ENCODE results near the gene RGS3. TPM values are rescaled to one million over a fixed set of nuclear protein-coding genes. Genes with fewer than 3 reads are reported as not detected.
"Not testable (repeated sequence)": the region's sequence is repeated elsewhere in the genome, so short reads cannot be mapped to it uniquely, and the experiment has no call there.

RGS3 gene
- total RNA-seq, 2 experiments from 2014 or later, result 116 to 122 TPM

DNA sequence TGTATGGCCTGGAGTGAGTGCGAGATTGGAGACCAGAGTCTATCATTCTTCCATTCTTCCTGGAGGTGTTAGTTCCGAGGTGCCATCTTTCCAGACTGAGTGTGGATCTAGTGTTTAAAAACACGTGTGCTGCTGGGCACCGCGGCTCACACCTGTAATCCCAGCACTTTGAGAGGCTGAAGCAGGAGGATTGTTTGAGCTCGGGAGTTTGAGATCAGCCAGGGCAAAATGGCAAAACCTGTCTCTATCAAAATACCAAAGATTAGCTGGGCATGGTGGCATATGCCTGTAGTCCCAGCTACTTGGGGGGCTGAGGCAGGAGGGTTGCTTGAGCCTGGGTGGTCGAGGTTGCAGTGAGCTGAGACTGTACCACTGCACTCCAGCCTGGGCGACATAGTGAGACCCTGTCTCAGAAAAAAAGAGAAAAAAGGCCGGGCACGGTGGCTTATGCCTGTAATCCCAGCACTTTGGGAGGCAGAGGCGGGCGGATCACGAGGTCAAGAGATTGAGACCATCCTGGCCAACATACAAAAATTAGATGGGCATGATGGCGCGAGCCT lies 176.0 kb downstream of the RGS3 start:
- CTCF ChIA-PET, result interaction anchor here (0.6 to 1.6 kb wide), 3 partner anchors 16 to 131 kb away, joined by 3 read pairs; no protein-coding TSS in a partner anchor
- POLR2A ChIA-PET, result not testable (repeated sequence)

DNA sequence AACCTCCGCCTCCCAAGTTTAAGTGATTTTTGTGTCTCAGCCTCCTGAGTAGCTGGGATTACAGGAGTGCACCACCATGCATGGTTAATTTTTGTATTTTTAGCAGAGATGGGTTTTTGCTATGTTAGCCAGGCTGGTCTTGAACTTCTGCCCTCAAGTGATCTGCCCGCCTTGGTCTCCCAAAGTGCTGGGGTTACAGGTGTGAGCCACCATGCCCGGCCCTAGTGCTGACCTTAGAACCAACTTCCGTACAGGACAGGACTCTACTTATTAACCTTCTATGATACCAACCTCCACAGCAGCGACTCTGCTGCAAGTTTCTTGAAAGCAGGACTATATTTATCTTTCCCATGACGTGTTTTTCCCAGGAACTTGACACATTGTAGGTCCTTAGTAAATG lies 176.9 kb downstream of the RGS3 start:
- POLR2A ChIA-PET, result no interaction called here
- CTCF ChIA-PET, result interaction anchor here (0.6 to 1.6 kb wide), 4 partner anchors 15 to 132 kb away, joined by 3 read pairs; no protein-coding TSS in a partner anchor

DNA sequence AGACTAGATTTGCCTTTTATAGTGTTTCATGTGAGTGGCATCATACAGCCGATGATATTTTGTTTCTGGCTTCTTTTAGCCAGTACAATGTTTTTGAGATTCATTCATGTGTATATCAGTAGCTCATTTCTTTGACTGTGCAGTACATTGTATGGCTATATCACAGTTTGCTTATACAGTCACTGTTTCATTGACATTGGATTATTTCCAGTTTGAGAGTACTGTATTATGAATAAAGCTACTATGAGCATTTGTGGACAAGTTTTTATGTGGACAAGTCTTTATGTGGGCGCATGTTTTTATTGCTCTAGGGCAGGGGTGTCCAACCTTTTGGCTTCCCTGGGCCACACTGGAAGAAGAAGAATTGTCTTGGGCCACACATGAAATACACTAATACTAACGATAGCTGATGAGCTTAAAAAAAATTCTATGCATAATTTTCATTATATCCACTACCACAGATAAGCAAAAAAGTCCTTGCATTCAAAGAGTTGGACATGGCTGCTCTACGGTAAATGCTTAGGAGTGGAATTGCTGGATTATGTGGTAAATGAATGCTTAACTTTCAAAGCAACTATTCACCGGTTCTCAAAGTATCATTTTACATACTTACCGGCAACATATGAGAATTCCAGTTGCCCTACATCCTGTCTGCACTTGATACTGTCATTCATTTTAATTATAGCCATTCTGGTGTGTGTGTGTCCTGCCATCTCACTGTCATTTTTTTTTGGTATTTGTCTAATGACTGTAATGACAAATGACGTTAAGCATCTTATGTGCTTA lies 177.8 kb downstream of the RGS3 start:
- CTCF ChIA-PET, result interaction anchor here (0.6 to 1.6 kb wide), 2 partner anchors 14 to 47 kb away, joined by 3 read pairs; no protein-coding TSS in a partner anchor
- POLR2A ChIA-PET, result no interaction called here

DNA sequence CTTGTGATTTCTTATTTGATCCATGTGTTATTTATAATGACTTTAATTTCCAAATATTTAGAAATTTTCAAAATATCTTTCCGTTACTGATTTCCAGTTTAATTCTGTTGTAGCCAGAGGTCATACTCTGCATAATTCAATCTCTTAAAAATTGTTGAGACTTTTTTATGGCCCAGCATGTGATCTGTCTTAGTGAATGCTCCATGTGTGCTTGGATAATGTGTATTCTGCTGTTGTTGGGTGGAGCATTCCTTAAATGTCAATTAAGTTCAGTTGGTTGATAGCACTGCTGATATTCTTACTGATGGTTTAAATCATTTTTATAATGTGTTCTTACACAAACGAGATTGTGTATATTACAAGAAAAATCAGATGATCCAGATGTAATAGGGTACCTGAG lies 180.8 kb downstream of the RGS3 start:
- ChIA-PET POLR2A (no interaction called here), CTCF (no interaction called here)

DNA sequence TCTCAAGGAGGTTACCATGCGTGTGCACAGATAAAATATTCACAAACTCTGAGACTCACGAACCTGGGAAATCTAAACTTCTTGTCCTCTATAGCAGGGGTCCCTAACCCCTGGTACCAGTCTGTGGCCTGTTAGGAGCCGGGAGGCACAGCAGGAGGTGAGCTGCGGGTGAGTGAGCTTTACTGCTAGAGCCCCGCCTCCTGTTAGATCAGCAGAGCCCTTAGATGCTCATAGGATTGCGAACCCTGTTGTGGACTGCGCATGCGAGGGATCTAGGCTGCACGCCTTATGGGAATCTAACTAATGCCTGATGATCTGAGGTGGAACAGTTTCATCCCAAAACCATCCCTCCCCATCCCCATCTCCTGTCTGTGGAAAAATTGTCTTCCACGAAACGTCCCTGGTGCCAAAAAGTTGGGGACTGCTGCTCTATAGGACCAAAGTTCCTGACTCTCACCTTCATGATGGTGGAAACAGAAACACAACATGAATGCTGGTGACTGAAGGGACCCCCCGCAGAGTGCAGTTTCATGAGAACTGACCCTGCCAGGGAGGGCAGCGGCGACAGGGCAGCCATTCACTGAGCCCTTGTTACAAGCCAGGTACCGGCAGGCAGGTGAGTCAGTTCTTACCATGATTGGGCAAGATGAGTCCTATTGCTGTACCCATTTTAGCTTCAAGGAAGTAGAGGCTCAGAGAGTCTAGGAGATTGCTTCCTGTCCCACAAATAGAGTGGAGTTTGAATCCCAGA lies 181.9 kb downstream of the RGS3 start:
- ChIA-PET POLR2A (no interaction called here), CTCF (interaction anchor here (0.7 kb wide), 1 partner anchor 54 kb away, joined by 4 read pairs; no protein-coding TSS in a partner anchor)

DNA sequence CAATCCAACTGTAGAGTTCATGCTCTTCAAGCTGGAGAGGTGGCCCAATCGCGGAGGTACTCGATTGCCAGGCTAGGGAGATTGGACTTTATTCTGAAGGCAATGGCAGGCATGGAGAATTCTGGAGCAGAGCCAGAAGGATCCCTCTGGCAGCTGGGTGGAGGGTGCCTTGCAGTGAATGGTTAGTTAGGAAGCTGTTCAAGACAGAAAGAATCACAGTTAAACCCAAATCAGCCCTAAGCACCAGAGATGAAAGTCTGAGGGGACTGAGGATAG lies 182.4 kb downstream of the RGS3 start:
- CTCF ChIA-PET, result interaction anchor here (0.6 kb wide), 1 partner anchor 268 kb away, joined by 4 read pairs; no protein-coding TSS in a partner anchor
- POLR2A ChIA-PET, result no interaction called here

DNA sequence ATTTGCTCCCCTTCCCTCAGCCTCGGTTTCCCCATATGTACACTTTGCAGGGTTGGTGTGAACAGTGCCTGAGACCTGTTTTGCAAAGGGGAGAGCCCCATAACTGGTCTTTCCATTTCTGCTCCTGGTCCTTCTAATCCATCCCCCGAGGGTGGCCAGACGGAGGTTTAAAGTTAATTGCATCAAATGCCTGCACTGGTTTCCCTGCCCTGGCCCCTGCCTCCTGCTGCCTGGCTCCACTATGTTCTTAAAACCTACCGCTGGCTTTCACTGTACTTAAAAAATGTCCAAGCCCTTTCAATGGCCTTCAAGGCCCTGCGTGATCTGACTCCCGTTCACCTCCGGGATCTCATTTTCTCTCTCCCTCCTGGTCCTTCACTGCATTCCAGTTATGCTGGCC lies 183.0 kb downstream of the RGS3 start:
- POLR2A ChIA-PET, result no interaction called here

More for the DNA sequence above, 183.0 kb downstream of the RGS3 start:
- CTCF ChIA-PET, result interaction anchor here (0.6 kb wide), 1 partner anchor 269 kb away, joined by 4 read pairs; no protein-coding TSS in a partner anchor

Other genes with a start within 250 kb of the RGS3 start
- 10 to 100 TPM; 32.6 to 32.8 TPM for gene FKBP15, start 242.4 kb upstream of the RGS3 start, total RNA-seq
- gene SLC31A1, start 242.2 kb upstream of the RGS3 start, total RNA-seq, result 10 to 100 TPM; 16.0 to 16.5 TPM
- 10 to 100 TPM; 44.5 to 50.0 TPM for gene CDC26, start 188.2 kb upstream of the RGS3 start, total RNA-seq
- 10 to 100 TPM; 68.8 to 72.4 TPM for gene PRPF4, start 188.1 kb upstream of the RGS3 start, total RNA-seq
- gene RNF183, start 160.4 kb upstream of the RGS3 start, total RNA-seq, result not detected
- gene WDR31, start 123.5 kb upstream of the RGS3 start, total RNA-seq, result 1 to 10 TPM; 1.9 to 2.6 TPM
- gene BSPRY, start 114.2 kb upstream of the RGS3 start, total RNA-seq, result 1 to 10 TPM; 5.0 to 6.1 TPM
- 10 to 100 TPM; 13.5 to 13.8 TPM for gene HDHD3, start 86.7 kb upstream of the RGS3 start, total RNA-seq
- gene ALAD, start 62.4 kb upstream of the RGS3 start, total RNA-seq, result 10 to 100 TPM; 18.2 to 20.1 TPM
- 10 to 100 TPM; 83.4 to 87.1 TPM for gene POLE3, start 53.1 kb upstream of the RGS3 start, total RNA-seq
- gene C9orf43, start 53.0 kb upstream of the RGS3 start, total RNA-seq, result under 1 TPM; 0.67 to 0.91 TPM

Measured in activated CD8-positive, alpha-beta memory T cell treated with anti-CD3 and anti-CD28 coated beads for 36 hours (primary cell).